Measurements from ENCODE around the gene PRKAR1B. TPM values are rescaled to one million over a fixed set of nuclear protein-coding genes. Genes with fewer than 3 reads are reported as not detected.

Gene PRKAR1B
- total and polyA plus RNA-seq, 10 of the 15 experiments (the other 5 are each of a cell fraction or from before 2014, with no cell fraction given), result 1.4 to 45.6 (median 19.3) TPM

DNA sequence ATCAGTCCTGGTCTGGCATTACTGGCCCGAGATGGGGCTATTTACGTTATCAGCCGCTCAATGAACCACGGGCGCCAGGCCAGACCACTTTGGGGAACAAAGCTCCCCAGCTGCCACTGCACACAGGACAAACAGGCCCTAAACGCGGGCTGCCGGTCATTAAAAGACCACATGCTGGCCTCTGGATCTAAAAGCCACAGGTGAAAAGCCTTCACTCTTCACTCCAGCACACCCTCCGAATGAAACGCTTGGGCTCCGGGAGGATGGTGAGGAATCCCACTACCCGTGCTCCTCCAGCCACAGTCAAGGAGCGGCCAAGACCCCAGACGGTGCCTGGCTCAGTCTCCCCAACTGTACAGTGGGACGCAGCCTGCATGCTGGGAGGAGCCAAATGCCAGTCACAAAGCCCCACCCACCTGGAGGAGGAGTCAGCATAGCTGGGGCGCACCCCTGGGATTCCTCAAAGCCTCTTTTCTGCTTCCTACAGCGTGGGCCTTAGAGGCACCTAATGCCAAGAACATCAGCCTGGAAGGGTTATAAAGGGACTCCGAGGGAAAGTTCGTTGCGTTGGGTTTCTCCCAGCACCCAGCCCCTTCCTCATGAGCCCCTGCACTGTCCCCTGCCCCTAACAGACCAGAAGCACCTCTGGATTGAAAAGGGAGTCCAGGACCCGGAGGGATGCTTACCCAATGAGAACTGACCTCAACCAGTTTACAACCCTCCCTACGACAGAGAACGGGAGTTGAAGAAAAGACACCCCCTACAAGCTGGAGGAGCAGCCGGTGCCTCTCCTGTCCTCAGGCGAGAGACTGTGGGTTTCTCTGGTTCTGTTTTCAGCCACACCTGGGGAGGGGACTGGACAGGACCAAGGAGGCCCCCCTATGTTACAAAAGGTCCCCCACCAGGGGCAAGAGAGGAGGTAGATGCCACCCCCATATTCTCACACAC, 212.2 kb downstream of the PRKAR1B start:
- Histone ChIP-seq H3K27me3 (replicated peaks in 1 of 2; ENCODE audit: control insufficient read depth in 2 of 2, insufficient read depth in 2 of 2, low read length in 1 of 2) (no peaks in the 10 kb centered on the region), H3K36me3 (ENCODE audit: control insufficient read depth in 2 of 2, insufficient read depth in 2 of 2, low read length in 1 of 2) (no peaks in the 10 kb centered on the region; a peak in 1 of 4 replicates), H3K27ac (ENCODE audit: control insufficient read depth, insufficient read depth) (no peak overlapping the region), H3K9ac (ENCODE audit: control insufficient read depth, insufficient read depth, low read length) (no peak overlapping the region), H4K20me1 (ENCODE audit: control insufficient read depth, insufficient read depth) (no peaks in the 10 kb centered on the region), H3K4me3 (no peak overlapping the region), H3K4me2 (ENCODE audit: control insufficient read depth, insufficient read depth) (no peak overlapping the region), H2AFZ (ENCODE audit: control insufficient read depth, low read depth, low read length) (no peak overlapping the region), H3K79me2 (ENCODE audit: control insufficient read depth, insufficient read depth, low read length) (no peaks in the 10 kb centered on the region), H3K4me1 (ENCODE audit: control insufficient read depth, insufficient read depth, low read length) (no peaks in the 10 kb centered on the region), H3K9me3 (replicated peaks; ENCODE audit: control insufficient read depth, insufficient read depth, low read length) (no peaks in the 10 kb centered on the region)
- FAIRE-seq, result no peak
- SMC1A ChIA-PET (ENCODE audit: uncharacterized antibody, unreplicated experiment), result interaction anchor here (0.7 to 1.3 kb wide), 3 partner anchors 17 to 77 kb away, joined by 3 read pairs; no protein-coding TSS in a partner anchor
- no TSS peak for BruUV-seq (replicated peaks)
- 82% methylated on average over 24 of the region's 25 CpGs for WGBS (ENCODE audit: insufficient coverage, insufficient replicate concordance, low lambda C conversion rate, missing lambda C conversion rate)
- ATAC-seq, result no peak
- RAD21 ChIA-PET (ENCODE audit: unreplicated experiment), result interaction anchor here (1.0 kb wide), 1 partner anchor 17 kb away, joined by 4 read pairs; no protein-coding TSS in a partner anchor
- CTCF ChIA-PET, result interaction anchor here (1.0 kb wide), 1 partner anchor 24 kb away, joined by 3 read pairs; no protein-coding TSS in a partner anchor
- TF ChIP-seq, protein P1, sequence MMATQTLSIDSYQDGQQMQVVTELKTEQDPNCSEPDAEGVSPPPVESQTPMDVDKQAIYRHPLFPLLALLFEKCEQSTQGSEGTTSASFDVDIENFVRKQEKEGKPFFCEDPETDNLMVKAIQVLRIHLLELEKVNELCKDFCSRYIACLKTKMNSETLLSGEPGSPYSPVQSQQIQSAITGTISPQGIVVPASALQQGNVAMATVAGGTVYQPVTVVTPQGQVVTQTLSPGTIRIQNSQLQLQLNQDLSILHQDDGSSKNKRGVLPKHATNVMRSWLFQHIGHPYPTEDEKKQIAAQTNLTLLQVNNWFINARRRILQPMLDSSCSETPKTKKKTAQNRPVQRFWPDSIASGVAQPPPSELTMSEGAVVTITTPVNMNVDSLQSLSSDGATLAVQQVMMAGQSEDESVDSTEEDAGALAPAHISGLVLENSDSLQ (IDR thresholded peaks at IDR 0.05), result peak; percentile 72
- TF ChIP-seq, protein P2, sequence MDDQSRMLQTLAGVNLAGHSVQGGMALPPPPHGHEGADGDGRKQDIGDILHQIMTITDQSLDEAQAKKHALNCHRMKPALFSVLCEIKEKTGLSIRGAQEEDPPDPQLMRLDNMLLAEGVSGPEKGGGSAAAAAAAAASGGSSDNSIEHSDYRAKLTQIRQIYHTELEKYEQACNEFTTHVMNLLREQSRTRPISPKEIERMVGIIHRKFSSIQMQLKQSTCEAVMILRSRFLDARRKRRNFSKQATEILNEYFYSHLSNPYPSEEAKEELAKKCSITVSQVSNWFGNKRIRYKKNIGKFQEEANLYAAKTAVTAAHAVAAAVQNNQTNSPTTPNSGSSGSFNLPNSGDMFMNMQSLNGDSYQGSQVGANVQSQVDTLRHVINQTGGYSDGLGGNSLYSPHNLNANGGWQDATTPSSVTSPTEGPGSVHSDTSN (IDR thresholded peaks at IDR 0.05; ENCODE audit: insufficient replicate concordance, low read depth, low read length), result peak; percentile 33
- TF ChIP-seq IRF4 (IDR thresholded peaks at IDR 0.05; ENCODE audit: low read depth, low read length), result no peak
- TF ChIP-seq ATF7 (IDR thresholded peaks at IDR 0.05; ENCODE audit: low read depth), result no peak
- TF ChIP-seq JUNB (IDR thresholded peaks at IDR 0.05), result no peak
- POLR2A ChIA-PET, result interaction anchor here (0.7 to 0.8 kb wide), 2 partner anchors 17 to 81 kb away, joined by 4 read pairs; no protein-coding TSS in a partner anchor
- in situ Hi-C loops (cut with MboI), result no loop called here
- DNase-seq (ENCODE audit: low read depth, low spot score), result no peak
- intact Hi-C loops (cut with micrococcal nuclease; ENCODE audit: unreplicated experiment), result loop anchor here (2.0 kb wide), 1 partner anchor 90 kb away; no protein-coding TSS in a partner anchor

Data from GM12878 (cell line).